PC-3 (cell line): ENCODE results near the gene CDC40. TPM values are rescaled to one million over a fixed set of nuclear protein-coding genes. Genes with fewer than 3 reads are reported as not detected.
"Not testable (repeated sequence)": the region's sequence is repeated elsewhere in the genome, so short reads cannot be mapped to it uniquely, and the experiment has no call there.

ENCODE experiments used
- ATAC-seq: fragments of 200-7000 bp; cut with Tn5 transposase; 2 replicates; pipeline ENCODE4 v1.9.1; 2020; ENCODE audit warnings: mild to moderate bottlenecking, moderate library complexity
- BruUV-seq: library from RNA; stranded (reverse); fragments of 400-500 nt; replicated peaks from 2 replicates; lab custom pipeline; 2021; lab: Mats Ljungman, UMichigan
- CTCF ChIA-PET: fragments of 300-600 bp; sonication (Branson Sonifier 250); formaldehyde crosslinking; loops from one replicate; lab custom pipeline; 2022; ENCODE audit warnings: antibody characterized with exemption; lab: Charles Lee
- POLR2A ChIA-PET: fragments of 300-600 bp; sonication (Branson Sonifier 250); formaldehyde crosslinking; loops from one replicate; lab custom pipeline; 2022; ENCODE audit warnings: antibody characterized with exemption; ENCODE audit not compliant: unreplicated experiment; lab: Charles Lee
- DNase-seq: peaks from one replicate; pipeline ENCODE4 v3.0.0-alpha.2; 2015
- H2AFZ ChIP-seq: fragments of 300-600 bp; sonication (generic); 2 replicates; pipeline ENCODE4 v1.6.0; 2016; ENCODE audit warnings: antibody characterized with exemption, low read length
- H3F3A ChIP-seq: fragments of 300-600 bp; sonication (generic); one replicate; pipeline ENCODE4 v1.6.0; 2017; ENCODE audit warnings: antibody characterized with exemption, low read length, control low read depth, mild to moderate bottlenecking; ENCODE audit not compliant: unreplicated experiment
- H3K27ac ChIP-seq: fragments of 300-600 bp; sonication (generic); 2 replicates; pipeline ENCODE4 v1.5.1; 2016; ENCODE audit warnings: mild to moderate bottlenecking, low read length
- H3K27me3 ChIP-seq: fragments of 300-600 bp; sonication (generic); 2 replicates; pipeline ENCODE4 v1.6.1; 2016; ENCODE audit warnings: low read length, mixed read lengths
- H3K36me3 ChIP-seq: fragments of 300-600 bp; sonication (generic); 2 replicates; pipeline ENCODE4 v1.6.1; 2016; ENCODE audit warnings: low read depth, mixed run types, low read length, mixed read lengths
- H3K4me1 ChIP-seq: fragments of 300-600 bp; sonication (generic); 2 replicates; pipeline ENCODE4 v1.5.1; 2016; ENCODE audit warnings: low read length; ENCODE audit not compliant: insufficient read depth
- H3K4me2 ChIP-seq: fragments of 300-600 bp; sonication (generic); 2 replicates; pipeline ENCODE4 v1.6.0; 2016; ENCODE audit warnings: low read length
- H3K4me3 ChIP-seq: fragments of 300-600 bp; sonication (generic); 2 replicates; pipeline ENCODE4 v1.5.1; 2016; ENCODE audit warnings: mild to moderate bottlenecking, low read length, mixed read lengths
- H3K79me2 ChIP-seq: fragments of 300-600 bp; sonication (generic); 2 replicates; pipeline ENCODE4 v1.6.1; 2017; ENCODE audit warnings: low read length, mixed read lengths
- H3K9ac ChIP-seq: fragments of 300-600 bp; sonication (generic); 2 replicates; pipeline ENCODE4 v1.6.0; 2016; ENCODE audit warnings: mild to moderate bottlenecking, low read length
- H3K9me2 ChIP-seq: fragments of 300-600 bp; sonication (generic); replicated peaks from 2 replicates; pipeline ENCODE4 v1.6.1; 2016; ENCODE audit warnings: mixed run types, low read length, mixed read lengths
- H3K9me3 ChIP-seq: fragments of 300-600 bp; sonication (generic); 2 replicates; pipeline ENCODE4 v1.6.1; 2016; ENCODE audit warnings: low read length, mixed read lengths
- H4K20me1 ChIP-seq: fragments of 300-600 bp; sonication (generic); 2 replicates; pipeline ENCODE4 v1.6.1; 2016; ENCODE audit warnings: low read length, mixed read lengths
- CTCF ChIP-seq: fragments of 300-600 bp; sonication (generic); conservative IDR thresholded peaks from 2 replicates; pipeline ENCODE4 v1.5.1; 2017; ENCODE audit warnings: antibody characterized with exemption, low read depth, mild to moderate bottlenecking, low read length
- EZH2 ChIP-seq: fragments of 300-600 bp; sonication (generic); IDR thresholded peaks from one replicate; pipeline ENCODE4 v1.6.1; 2017; ENCODE audit warnings: antibody characterized with exemption, mild to moderate bottlenecking, low read length; ENCODE audit not compliant: unreplicated experiment
- EZH2phosphoT487 ChIP-seq: fragments of 300-600 bp; sonication (generic); IDR thresholded peaks from 2 replicates; pipeline ENCODE4 v1.6.1; 2018; ENCODE audit warnings: mild to moderate bottlenecking, antibody characterized with exemption, low read length, borderline replicate concordance
- intact Hi-C: fragments of 100-400 bp; cut with micrococcal nuclease; formaldehyde crosslinking; loops from 2 replicates; pipeline ENCODE4 v1.9.0; 2023
- total RNA-seq: library from RNA; depleted of rRNA; stranded (reverse); fragments of >200 nt; gene quantifications from 2 replicates; pipeline ENCODE4 v1.2.3, GENCODE V29; 2014

Gene CDC40
- total RNA-seq, 1 experiment from 2014 or later, result 8.9 TPM

- no peaks in the 10 kb centered on the region; the same call in 1 of the 2 replicates for H3K36me3 ChIP-seq
- DNase-seq (no peak), ATAC-seq (no peak)
- H3K79me2 ChIP-seq, result no peaks in the 10 kb centered on the region
- no peak overlapping the region for H3K4me3 ChIP-seq
- intact Hi-C loops, result no loop called here
- H3F3A ChIP-seq, result no peaks in the 10 kb centered on the region
- no peak for TF ChIP-seq CTCF
- TF ChIP-seq EZH2, result no peak
- no peak for TF ChIP-seq EZH2phosphoT487
- no peaks in the 10 kb centered on the region for H3K4me1 ChIP-seq
- no peak overlapping the region for H3K4me2 ChIP-seq
- H3K9ac ChIP-seq, result no peak overlapping the region
- no peak overlapping the region for H3K27ac ChIP-seq
- ChIA-PET POLR2A (no interaction called here), CTCF (no interaction called here)
- H3K9me3 ChIP-seq, result no peaks in the 10 kb centered on the region
- H3K27me3 ChIP-seq, result no peaks in the 10 kb centered on the region
- no peaks in the 10 kb centered on the region for H3K9me2 ChIP-seq
- no peak overlapping the region for H2AFZ ChIP-seq
- BruUV-seq, result no TSS peak
- no peaks in the 10 kb centered on the region for H4K20me1 ChIP-seq
Measured at GRCh38 chr6:110233770-110234374, 53.6 kb downstream of the CDC40 start.

- H3K9me2 ChIP-seq, ATAC-seq, H3K4me3 ChIP-seq, POLR2A ChIA-PET, H4K20me1 ChIP-seq, H3K36me3 ChIP-seq, H3F3A ChIP-seq, H3K27me3 ChIP-seq, intact Hi-C loops, BruUV-seq, H3K27ac ChIP-seq, H3K4me2 ChIP-seq, H3K79me2 ChIP-seq, CTCF ChIA-PET, H3K4me1 ChIP-seq, DNase-seq, H3K9ac ChIP-seq, H3K9me3 ChIP-seq, H2AFZ ChIP-seq: not testable (repeated sequence)
Measured at GRCh38 chr6:110236007-110236406, 55.8 kb downstream of the CDC40 start.

GRCh38 chr6:110239526-110240274, 59.5 kb downstream of the CDC40 start:
- no peaks in the 10 kb centered on the region for H3K4me1 ChIP-seq
- no peak overlapping the region for H3K4me2 ChIP-seq
- H3K79me2 ChIP-seq, result no peaks in the 10 kb centered on the region
- no peak overlapping the region for H3K27ac ChIP-seq
- no peaks in the 10 kb centered on the region for H3K9me2 ChIP-seq
- no peak for ATAC-seq
- no peak overlapping the region for H3K4me3 ChIP-seq
- no peaks in the 10 kb centered on the region for H3K27me3 ChIP-seq
- BruUV-seq, result no TSS peak
- no peaks in the 10 kb centered on the region for H4K20me1 ChIP-seq
- H3K9ac ChIP-seq, result no peak overlapping the region
- DNase-seq, result no peak
- no peaks in the 10 kb centered on the region for H3K9me3 ChIP-seq
- H3K36me3 ChIP-seq, result no peaks in the 10 kb centered on the region
- H3F3A ChIP-seq, result no peaks in the 10 kb centered on the region
- ChIA-PET POLR2A (no interaction called here), CTCF (no interaction called here)
- no peak overlapping the region for H2AFZ ChIP-seq
- TF ChIP-seq EZH2phosphoT487 (no peak), CTCF (no peak), EZH2 (no peak)
- intact Hi-C loops, result no loop called here

GRCh38 chr6:110244621-110245020, 64.4 kb downstream of the CDC40 start:
- H3K36me3 ChIP-seq, H3F3A ChIP-seq, CTCF ChIA-PET, BruUV-seq, H3K4me3 ChIP-seq, H3K79me2 ChIP-seq, H3K9me3 ChIP-seq, POLR2A ChIA-PET, H3K9ac ChIP-seq, H4K20me1 ChIP-seq, DNase-seq, H3K9me2 ChIP-seq, intact Hi-C loops, H2AFZ ChIP-seq, H3K4me1 ChIP-seq, H3K4me2 ChIP-seq, H3K27ac ChIP-seq, H3K27me3 ChIP-seq, ATAC-seq: not testable (repeated sequence)
